C4-2B (cell line): ENCODE results near the gene CAPN13.

Source experiments
- ZFX ChIP-seq: fragments of 450-650 bp; IDR thresholded peaks from 2 replicates; pipeline ENCODE4 v1.6.1; 2017
- TF ChIP-seq, protein P1 (sequence below): fragments of 450-650 bp; conservative IDR thresholded peaks from 2 replicates; pipeline ENCODE4 v1.5.1; 2017; ENCODE audit warnings: mild to moderate bottlenecking

DNA sequence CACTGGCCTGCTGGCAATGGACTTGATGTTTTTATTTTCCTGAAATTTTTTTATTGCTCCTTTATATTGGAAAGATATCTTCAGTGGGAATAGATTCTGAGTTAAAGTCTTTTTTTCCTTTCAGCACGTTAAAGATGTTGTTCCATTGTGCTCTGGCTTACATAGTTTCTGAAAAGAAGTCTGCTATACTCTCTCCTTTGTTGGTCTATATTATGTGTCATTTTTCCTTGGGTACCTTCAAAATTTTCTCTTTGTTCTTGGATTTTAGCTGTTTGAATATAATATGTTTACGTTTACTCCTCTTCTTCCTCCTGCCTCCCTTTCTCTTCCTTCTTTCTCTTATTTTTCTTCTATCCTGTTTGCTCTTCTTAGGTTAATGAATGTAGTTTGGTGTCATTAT is 105.5 kb downstream of the CAPN13 start:
- TF ChIP-seq, protein P1, sequence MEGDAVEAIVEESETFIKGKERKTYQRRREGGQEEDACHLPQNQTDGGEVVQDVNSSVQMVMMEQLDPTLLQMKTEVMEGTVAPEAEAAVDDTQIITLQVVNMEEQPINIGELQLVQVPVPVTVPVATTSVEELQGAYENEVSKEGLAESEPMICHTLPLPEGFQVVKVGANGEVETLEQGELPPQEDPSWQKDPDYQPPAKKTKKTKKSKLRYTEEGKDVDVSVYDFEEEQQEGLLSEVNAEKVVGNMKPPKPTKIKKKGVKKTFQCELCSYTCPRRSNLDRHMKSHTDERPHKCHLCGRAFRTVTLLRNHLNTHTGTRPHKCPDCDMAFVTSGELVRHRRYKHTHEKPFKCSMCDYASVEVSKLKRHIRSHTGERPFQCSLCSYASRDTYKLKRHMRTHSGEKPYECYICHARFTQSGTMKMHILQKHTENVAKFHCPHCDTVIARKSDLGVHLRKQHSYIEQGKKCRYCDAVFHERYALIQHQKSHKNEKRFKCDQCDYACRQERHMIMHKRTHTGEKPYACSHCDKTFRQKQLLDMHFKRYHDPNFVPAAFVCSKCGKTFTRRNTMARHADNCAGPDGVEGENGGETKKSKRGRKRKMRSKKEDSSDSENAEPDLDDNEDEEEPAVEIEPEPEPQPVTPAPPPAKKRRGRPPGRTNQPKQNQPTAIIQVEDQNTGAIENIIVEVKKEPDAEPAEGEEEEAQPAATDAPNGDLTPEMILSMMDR = no peak
- TF ChIP-seq ZFX = no peak
